ENCODE measurements around the gene RHBDF1.
"Not testable (repeated sequence)": the region's sequence is repeated elsewhere in the genome, so short reads cannot be mapped to it uniquely, and the experiment has no call there.

Gene RHBDF1

DNA sequence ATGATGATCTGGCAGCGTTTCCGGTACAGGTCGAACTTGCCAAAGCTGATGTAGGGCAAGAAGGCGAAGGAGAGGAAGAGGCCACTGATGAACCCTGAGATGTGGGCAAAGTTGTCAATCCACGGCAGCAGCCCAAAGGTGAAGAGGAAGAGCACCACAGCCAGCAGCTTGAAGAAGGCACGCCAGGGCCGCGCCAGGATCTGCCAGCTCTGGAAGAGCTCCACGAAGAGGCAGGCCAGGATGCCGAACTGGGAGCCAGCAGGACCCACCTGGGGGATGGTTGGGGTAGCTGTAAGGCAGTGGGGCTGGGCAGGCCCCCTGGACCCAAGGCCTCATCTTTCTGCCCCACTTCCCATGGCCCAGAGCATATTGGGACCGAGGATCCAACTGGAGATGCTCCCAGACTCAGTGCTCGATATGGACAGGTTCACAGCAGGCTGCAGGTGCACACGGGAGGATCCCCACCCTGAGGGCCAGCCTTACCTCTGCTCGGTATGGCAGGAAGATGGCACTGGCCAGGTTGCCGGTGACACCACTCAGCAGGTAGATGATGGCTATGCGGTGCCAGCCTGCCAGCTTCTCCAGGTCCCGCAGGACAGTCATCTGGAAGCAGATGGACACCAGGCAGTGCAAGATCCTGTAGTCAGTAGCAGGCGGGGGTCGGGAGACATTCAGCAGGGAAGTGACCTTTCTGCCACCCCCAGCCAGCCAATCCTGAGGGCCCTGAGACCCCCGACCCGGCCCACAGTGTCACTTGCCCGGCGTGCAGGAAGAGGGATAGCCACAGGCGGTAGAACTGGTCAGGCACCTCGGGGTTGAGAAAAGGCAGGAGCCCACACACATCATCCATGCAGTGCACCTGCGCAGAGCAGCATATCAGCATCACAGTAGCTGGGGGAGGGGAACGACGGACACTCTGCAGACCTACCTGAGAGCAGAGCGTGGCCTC, 13.7 kb downstream of the RHBDF1 start:
- no peak for DNase-seq

- no peak for DNase-seq
Observed at GRCh38 chr16:57711-58110, 14.7 kb downstream of the RHBDF1 start.

- DNase-seq: no peak
Observed at GRCh38 chr16:56231-56927, 16.1 kb downstream of the RHBDF1 start.

- no peak for DNase-seq
Observed at GRCh38 chr16:55571-56136, 16.8 kb downstream of the RHBDF1 start.

DNA sequence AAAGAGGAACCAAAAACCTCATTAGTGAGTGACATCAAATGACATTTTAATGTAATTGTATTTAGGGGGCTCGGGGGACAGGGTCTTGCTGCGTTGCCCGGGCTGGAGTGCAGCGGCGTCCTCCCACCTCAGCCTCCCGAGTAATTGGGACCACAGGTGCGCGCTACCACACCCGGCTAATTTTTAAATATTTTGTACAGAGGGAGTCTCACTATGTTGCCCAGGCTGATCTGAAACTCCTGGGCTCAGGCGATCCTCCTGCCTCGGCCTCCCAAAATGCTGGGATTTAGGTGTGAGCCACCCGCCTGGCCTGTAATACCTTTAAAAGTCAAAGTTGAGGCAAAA, 18.2 kb downstream of the RHBDF1 start:
- no peak for DNase-seq

DNA sequence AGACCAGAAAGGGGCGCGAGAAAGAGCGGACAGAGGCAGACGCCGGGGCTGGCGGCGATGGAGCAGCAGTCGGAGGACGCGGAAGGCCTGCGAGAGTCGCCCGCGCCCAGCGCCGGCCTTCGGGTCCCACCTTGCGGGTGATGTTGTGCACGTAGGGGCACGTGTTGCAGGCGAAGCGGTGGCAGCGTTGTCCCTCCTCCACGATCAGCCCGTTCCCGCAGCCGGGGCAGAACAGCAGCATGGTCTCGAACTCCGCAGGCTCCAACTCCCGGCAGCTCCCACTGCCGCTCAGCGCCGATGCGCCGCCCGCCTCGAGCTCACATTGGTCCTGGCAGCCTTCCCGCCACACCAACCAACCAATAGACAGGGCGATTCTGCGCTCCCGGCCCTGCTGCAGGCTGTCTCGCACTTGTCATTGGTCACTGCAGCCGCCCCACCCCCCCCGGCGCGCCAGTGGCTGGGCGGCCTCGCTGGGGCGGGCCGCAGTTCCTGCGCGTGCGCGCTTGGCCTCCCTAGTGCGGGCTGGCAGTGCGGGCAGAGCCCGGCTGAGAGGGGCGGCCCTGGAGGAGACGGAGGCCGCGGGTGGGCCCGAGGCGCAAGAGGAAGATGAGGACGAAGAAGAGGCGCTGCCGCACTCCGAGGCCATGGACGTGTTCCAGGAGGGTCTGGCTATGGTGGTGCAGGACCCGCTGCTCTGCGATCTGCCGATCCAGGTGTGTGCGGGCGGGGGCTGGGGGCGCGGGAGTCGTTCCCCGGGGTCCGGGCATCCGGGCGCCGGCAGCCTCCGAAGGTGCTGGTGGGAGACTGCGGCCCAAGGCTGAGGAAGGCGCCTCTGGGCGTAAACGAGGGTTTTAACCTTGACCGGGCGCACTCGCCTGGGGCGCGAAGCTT, 18.8 kb downstream of the RHBDF1 start, which contains the start of the genes POLR3K and SNRNP25:
POLR3K (minus strand) TSS at position 263 of the 891 bp plus-strand sequence; CDS start at position 241, 22 bp downstream.
SNRNP25 (plus strand) TSS at position 483 of the 891 bp plus-strand sequence; CDS start at position 672, 189 bp downstream.
- DNase-seq: peak; percentile 100

GRCh38 chr16:50769-51591, 21.5 kb downstream of the RHBDF1 start:
- no peak for DNase-seq

DNA sequence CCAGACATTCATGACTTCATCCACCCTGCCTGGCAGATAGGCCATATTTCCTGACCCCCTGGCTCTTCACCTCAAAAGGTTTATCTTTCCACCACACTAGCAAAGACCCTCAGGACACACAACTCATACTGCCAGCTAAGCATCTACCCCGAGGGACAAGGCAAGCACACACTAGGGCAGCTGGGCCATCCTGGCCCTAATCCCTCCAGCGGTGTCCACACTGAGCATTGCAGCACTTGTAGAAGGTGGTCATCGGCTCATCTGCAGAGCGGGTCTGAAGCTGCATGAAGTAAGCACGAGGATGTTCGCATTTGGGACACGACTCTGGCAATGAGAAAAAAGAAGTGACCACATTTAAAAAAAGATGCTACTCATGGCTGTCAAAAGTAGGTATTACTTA, 25.2 kb downstream of the RHBDF1 start:
- DNase-seq: no peak

DNA sequence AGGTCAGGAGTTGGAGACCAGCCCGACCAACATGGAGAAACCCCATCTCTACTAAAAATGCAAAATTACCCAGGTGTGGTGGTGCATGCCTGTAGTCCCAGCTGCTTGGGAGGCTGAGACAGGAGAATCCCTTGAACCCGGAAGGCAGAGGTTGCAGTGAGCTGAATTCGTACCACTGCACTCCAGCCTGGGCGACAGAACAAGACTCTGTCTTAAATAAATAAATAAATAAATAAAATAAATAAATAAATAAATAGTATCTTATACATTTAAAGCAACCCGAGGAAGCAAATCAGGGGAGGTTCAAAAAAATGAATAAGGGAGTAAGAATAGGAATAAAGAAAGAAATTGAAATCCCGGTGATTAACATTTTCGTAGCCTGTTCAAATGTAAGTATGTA, 25.9 kb downstream of the RHBDF1 start:
- not testable (repeated sequence) for DNase-seq

DNA sequence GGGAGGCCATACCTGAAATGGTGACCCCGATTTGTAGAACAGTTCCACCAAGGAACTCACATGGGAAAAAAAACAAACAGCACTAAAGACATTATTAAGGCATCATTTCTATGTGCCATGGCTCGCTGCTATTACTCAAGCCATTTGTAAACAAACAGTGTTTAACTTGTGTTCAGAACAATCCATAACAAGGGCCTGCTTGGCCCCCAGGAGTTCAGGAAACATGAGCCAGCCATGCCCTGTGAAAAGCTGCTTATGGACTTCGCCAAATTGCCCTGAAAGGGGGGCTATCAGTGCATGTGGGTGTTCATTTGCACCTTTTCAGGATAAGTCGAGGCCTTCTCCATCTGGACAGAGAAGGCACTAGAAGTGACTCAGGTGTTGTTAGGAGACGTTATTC, 27.0 kb downstream of the RHBDF1 start:
- DNase-seq: no peak

DNA sequence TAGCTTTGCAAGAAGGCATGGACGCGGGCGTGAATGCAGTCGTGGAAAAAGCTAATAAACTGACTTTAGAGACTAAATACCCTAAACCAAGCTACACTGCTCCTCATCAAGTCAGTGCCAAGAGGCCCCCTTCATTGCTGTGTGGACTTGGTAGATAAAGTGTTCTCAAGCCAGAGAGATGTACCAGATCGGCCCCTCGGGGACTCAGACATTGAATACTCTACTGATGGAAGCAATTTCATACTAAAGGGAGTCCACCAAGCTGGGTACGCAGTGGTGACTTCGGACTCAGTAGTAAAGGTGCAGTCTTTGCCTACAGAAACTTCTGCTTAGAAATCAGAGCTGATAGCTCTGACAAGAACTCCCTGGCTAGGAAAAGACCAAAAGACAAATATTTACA, 27.8 kb downstream of the RHBDF1 start:
- DNase-seq: no peak

DNA sequence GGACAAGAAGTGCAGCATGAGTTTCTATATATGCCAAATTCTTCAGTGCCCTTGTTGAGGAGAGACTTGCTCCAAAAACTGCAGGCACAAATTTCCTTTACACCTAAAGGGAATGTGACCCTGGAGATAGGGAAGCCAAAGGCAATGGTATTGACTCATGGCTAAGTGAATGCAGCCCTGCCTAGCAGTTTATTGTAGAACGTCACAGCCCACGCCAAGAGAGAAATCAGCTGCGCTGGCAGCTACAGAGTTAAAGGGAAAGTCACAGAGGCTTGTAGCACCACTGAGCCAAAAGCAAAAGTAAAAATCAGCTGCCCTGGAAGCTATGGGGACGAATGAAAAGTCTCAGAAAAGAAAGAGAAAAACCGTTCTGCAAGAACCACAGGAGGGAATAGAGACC, 29.1 kb downstream of the RHBDF1 start:
- DNase-seq: no peak

DNA sequence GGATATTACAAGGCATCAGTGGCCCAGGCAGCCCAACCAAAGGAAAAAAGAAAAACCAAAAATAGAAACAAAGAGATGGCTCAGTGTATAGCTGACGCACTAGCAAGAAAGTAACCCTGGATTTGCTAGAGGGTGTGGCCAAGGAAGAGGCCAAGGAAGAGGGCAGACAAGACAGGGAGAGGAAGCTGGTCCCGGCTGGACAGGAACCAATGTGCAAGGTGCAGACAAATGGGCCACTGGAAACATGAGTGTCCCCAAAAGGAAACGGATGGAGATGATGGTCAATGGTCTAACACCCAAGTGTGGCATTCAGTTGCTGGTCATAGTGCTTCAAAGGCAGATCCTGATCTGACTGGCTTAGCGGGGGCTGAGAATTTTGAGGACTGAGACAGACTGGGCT, 29.7 kb downstream of the RHBDF1 start:
- DNase-seq: no peak

GRCh38 chr16:42069-42457, 30.4 kb downstream of the RHBDF1 start:
- no peak for DNase-seq

GRCh38 chr16:41439-42068, 30.9 kb downstream of the RHBDF1 start:
- no peak for DNase-seq

GRCh38 chr16:38941-39892, 33.2 kb downstream of the RHBDF1 start:
- DNase-seq: peak; percentile 53

GRCh38 chr16:38206-38605, 34.2 kb downstream of the RHBDF1 start:
- DNase-seq: peak; percentile 51

- DNase-seq: no peak
Observed at GRCh38 chr16:37511-37910, 34.9 kb downstream of the RHBDF1 start.

GRCh38 chr16:36336-36984, 36.0 kb downstream of the RHBDF1 start:
- DNase-seq: no peak

All from islet precursor cell (in vitro differentiated cells).